ENCODE results near the gene PCED1A.
A peak's percentile ranks its signal among the peaks of the same experiment; 100 is the strongest.
"Not testable (repeated sequence)": the region's sequence is repeated elsewhere in the genome, so short reads cannot be mapped to it uniquely, and the experiment has no call there.

The PCED1A gene

GRCh38 chr20:2865101-2865500, 24.6 kb upstream of the PCED1A start:
- no peak for DNase-seq

- no peak for DNase-seq
These were observed 24.2 kb upstream of the PCED1A start for GRCh38 chr20:2864626-2865025.

GRCh38 chr20:2859330-2860121, 19.1 kb upstream of the PCED1A start:
- no peak for DNase-seq

- DNase-seq: no peak
These were observed 18.1 kb upstream of the PCED1A start for GRCh38 chr20:2858591-2858990.

GRCh38 chr20:2851086-2851485, 10.6 kb upstream of the PCED1A start:
- no peak for DNase-seq

- DNase-seq: no peak
These were observed 9.1 kb upstream of the PCED1A start for GRCh38 chr20:2849529-2849928.

- DNase-seq: no peak
These were observed 7.3 kb upstream of the PCED1A start for GRCh38 chr20:2847802-2848201.

- no peak for DNase-seq
These were observed 6.2 kb upstream of the PCED1A start for GRCh38 chr20:2846698-2847097.

- no peak for DNase-seq
These were observed 5.2 kb upstream of the PCED1A start for GRCh38 chr20:2845607-2846006.

- peak; percentile 38 for DNase-seq
These were observed 594 bp upstream of the PCED1A start for GRCh38 chr20:2840967-2841531.

- DNase-seq: no peak
These were observed 720 bp downstream of the PCED1A start for GRCh38 chr20:2839732-2840137.

GRCh38 chr20:2838847-2839671, 1.4 kb downstream of the PCED1A start:
- no peak for DNase-seq

GRCh38 chr20:2838170-2838797, 2.2 kb downstream of the PCED1A start:
- no peak for DNase-seq

- no peak for DNase-seq
These were observed 3.1 kb downstream of the PCED1A start for GRCh38 chr20:2837221-2837960.

- DNase-seq: no peak
These were observed 4.4 kb downstream of the PCED1A start for GRCh38 chr20:2836035-2836434.

- no peak for DNase-seq
These were observed 5.1 kb downstream of the PCED1A start for GRCh38 chr20:2835331-2835796.

GRCh38 chr20:2834401-2835110, 5.9 kb downstream of the PCED1A start:
- DNase-seq: no peak

- DNase-seq: no peak
These were observed 6.7 kb downstream of the PCED1A start for GRCh38 chr20:2833761-2834160.

- DNase-seq: not testable (repeated sequence)
These were observed 9.2 kb downstream of the PCED1A start for GRCh38 chr20:2831206-2831605.

GRCh38 chr20:2829376-2829775, 11.1 kb downstream of the PCED1A start:
- DNase-seq: no peak

GRCh38 chr20:2826655-2827054, 13.8 kb downstream of the PCED1A start:
- no peak for DNase-seq

- no peak for DNase-seq
These were observed 14.7 kb downstream of the PCED1A start for GRCh38 chr20:2825761-2826160.
